HCT116 (cell line): ENCODE measurements around the gene ANTXR2. TPM values are rescaled to one million over a fixed set of nuclear protein-coding genes. Genes with fewer than 3 reads are reported as not detected.

Source experiments
- ATAC-seq: fragments of 200-7000 bp; cut with Tn5 transposase; 2 replicates; pipeline ENCODE4 v1.9.1; 2020; ENCODE audit warnings: mild to moderate bottlenecking, moderate library complexity
- BruUV-seq: library from RNA; stranded (reverse); fragments of 400-500 nt; replicated peaks from 2 replicates; lab custom pipeline; 2021; lab: Mats Ljungman, UMichigan
- CTCF ChIA-PET: fragments of 300-600 bp; sonication (Branson Sonifier 250); formaldehyde crosslinking; loops from one replicate; lab custom pipeline; 2021; ENCODE audit warnings: antibody characterized with exemption; lab: Charles Lee
- POLR2A ChIA-PET: fragments of 300-600, 350-600 bp; sonication (Branson Sonifier 250); formaldehyde crosslinking; loops from one replicate; lab custom pipeline; 2021; ENCODE audit warnings: antibody characterized with exemption; lab: Charles Lee
- RAD21 ChIA-PET, 2 experiments: fragments of 300-600 bp; sonication (Branson Sonifier 250); formaldehyde crosslinking; loops; one replicate each; lab custom pipeline; 2023; ENCODE audit warnings: low total read pairs in 2 of 2; ENCODE audit not compliant: uncharacterized antibody in 2 of 2, unreplicated experiment in 2 of 2, low non-redundant PET in 1 of 2; lab: Charles Lee
- DNase-seq: peaks from one replicate; pipeline ENCODE4 v3.0.0-alpha.2; 2010; ENCODE audit warnings: low read depth, low spot score
- H2AFZ ChIP-seq: fragments of 200-600 bp; shearing (Covaris generic), sonication (generic); 2 replicates; pipeline ENCODE4 v1.6.1; 2017; ENCODE audit warnings: low read depth, mixed run types, mixed read lengths, antibody characterized with exemption, low read length; ENCODE audit not compliant: poor library complexity, severe bottlenecking
- H3K27ac ChIP-seq: 2 replicates; pipeline ENCODE4 v1.5.1; 2012; ENCODE audit warnings: low read depth, low read length
- H3K27me3 ChIP-seq: fragments of 200-600 bp; sonication (generic); 2 replicates; pipeline ENCODE4 v1.6.1; 2016; ENCODE audit warnings: mixed run types, low read length, mixed read lengths; ENCODE audit not compliant: insufficient read depth
- H3K36me3 ChIP-seq, 2 experiments: fragments of 200-500 bp in 1 of 2; fragments of 200-600 bp in 1 of 2; sonication (Bioruptor generic) in 1 of 2; sonication (generic) in 1 of 2; 2 replicates each; pipeline versions ENCODE4 v1.5.1 to v1.6.1; 2014 to 2016; ENCODE audit warnings: low read length in 2 of 2, inconsistent platforms in 1 of 2, mixed read lengths in 1 of 2, mixed run types in 1 of 2; ENCODE audit not compliant: insufficient read depth in 2 of 2, control insufficient read depth in 1 of 2
- H3K4me1 ChIP-seq, 2 experiments: fragments of 200-600 bp in 1 of 2; sonication (generic) in 1 of 2; 2 replicates each; pipeline versions ENCODE4 v1.5.1 to v1.6.1; 2012 to 2017; ENCODE audit warnings: low read length in 2 of 2, inconsistent platforms in 1 of 2, mild to moderate bottlenecking in 1 of 2, mixed read lengths in 1 of 2, mixed run types in 1 of 2, moderate library complexity in 1 of 2; ENCODE audit not compliant: insufficient read depth in 2 of 2, control insufficient read depth in 1 of 2
- H3K4me2 ChIP-seq: fragments of 200-600 bp; sonication (generic); 2 replicates; pipeline ENCODE4 v1.6.1; 2017; ENCODE audit warnings: mixed run types, low read length, mixed read lengths
- H3K4me3 ChIP-seq, 2 experiments: fragments of 200-600 bp in 1 of 2; sonication (generic) in 1 of 2; replicated peaks in 1 of 2; 2 replicates each; pipeline ENCODE4 v1.5.1; 2011 to 2016; ENCODE audit warnings: low read length in 2 of 2, control low read depth in 1 of 2, low read depth in 1 of 2, mild to moderate bottlenecking in 1 of 2, mixed read lengths in 1 of 2, mixed run types in 1 of 2
- H3K79me2 ChIP-seq: fragments of 200-600 bp; sonication (generic); 2 replicates; pipeline ENCODE4 v1.6.1; 2017; ENCODE audit warnings: mild to moderate bottlenecking, mixed run types, low read length, moderate library complexity, mixed read lengths; ENCODE audit not compliant: insufficient read depth
- H3K9ac ChIP-seq: fragments of 200-600 bp; sonication (generic); 2 replicates; pipeline ENCODE4 v1.6.1; 2016; ENCODE audit warnings: low read length, mixed read lengths
- H3K9me2 ChIP-seq: fragments of 200-600 bp; sonication (generic), shearing (Covaris generic); 2 replicates; pipeline ENCODE4 v1.6.1; 2017; ENCODE audit warnings: mixed run types, mild to moderate bottlenecking, moderate library complexity; ENCODE audit not compliant: insufficient read depth
- H3K9me3 ChIP-seq, 2 experiments: fragments of 200-500 bp in 1 of 2; fragments of 200-600 bp in 1 of 2; sonication (Bioruptor generic) in 1 of 2; sonication (generic) in 1 of 2; 2 replicates each; pipeline ENCODE4 v1.6.1; 2014 to 2017; ENCODE audit warnings: low read length in 2 of 2, mixed read lengths in 2 of 2, inconsistent platforms in 1 of 2, low read depth in 1 of 2, mild to moderate bottlenecking in 1 of 2, mixed run types in 1 of 2, moderate library complexity in 1 of 2; ENCODE audit not compliant: control insufficient read depth in 1 of 2, insufficient read depth in 1 of 2
- H4K20me1 ChIP-seq: fragments of 200-600 bp; sonication (generic), shearing (Covaris generic); 2 replicates; pipeline ENCODE4 v1.6.1; 2017; ENCODE audit warnings: mixed run types, mild to moderate bottlenecking, moderate library complexity; ENCODE audit not compliant: insufficient read depth
- CBX3 ChIP-seq: IDR thresholded peaks from 2 replicates; pipeline ENCODE4 v1.6.1; 2012; ENCODE audit warnings: low read depth
- CEBPB ChIP-seq: IDR thresholded peaks from 2 replicates; pipeline ENCODE4 v1.6.1; 2012; ENCODE audit warnings: low read depth
- EGR1 ChIP-seq: IDR thresholded peaks from 2 replicates; pipeline ENCODE4 v1.6.1; 2012; ENCODE audit warnings: low read depth
- ELF1 ChIP-seq: IDR thresholded peaks from 2 replicates; pipeline ENCODE4 v1.6.1; 2012; ENCODE audit warnings: low read depth, borderline replicate concordance
- EZH2 ChIP-seq: fragments of 200-600 bp; sonication (generic); IDR thresholded peaks from 2 replicates; pipeline ENCODE4 v1.6.1; 2017; ENCODE audit warnings: antibody characterized with exemption, mixed run types
- EZH2phosphoT487 ChIP-seq: fragments of 200-600 bp; IDR thresholded peaks from 2 replicates; pipeline ENCODE4 v1.6.1; 2018; ENCODE audit warnings: antibody characterized with exemption, borderline replicate concordance
- FOSL1 ChIP-seq: IDR thresholded peaks from 2 replicates; pipeline ENCODE4 v1.6.1; 2012; ENCODE audit warnings: low read depth
- POLR2A ChIP-seq: IDR thresholded peaks from 2 replicates; pipeline ENCODE4 v1.7.0; 2011; ENCODE audit warnings: borderline replicate concordance; ENCODE audit not compliant: insufficient read depth, insufficient read length; ENCODE audit errors: extremely low read depth
- SP1 ChIP-seq: IDR thresholded peaks from 2 replicates; pipeline ENCODE4 v1.6.1; 2012; ENCODE audit warnings: low read depth
- YY1 ChIP-seq: IDR thresholded peaks from 2 replicates; pipeline ENCODE4 v1.6.1; 2011; ENCODE audit warnings: low read length, low read depth, moderate library complexity, mild to moderate bottlenecking; ENCODE audit not compliant: insufficient replicate concordance; ENCODE audit errors: extremely low read depth
- ZFX ChIP-seq: fragments of 450-650 bp; IDR thresholded peaks from 2 replicates; pipeline ENCODE4 v1.6.1; 2017
- intact Hi-C: fragments of 100-400 bp; cut with micrococcal nuclease; formaldehyde crosslinking; loops from 2 replicates; pipeline ENCODE4 v1.10.0; 2022
- total RNA-seq: library from RNA; stranded (reverse); gene quantifications from one replicate; pipeline ENCODE4 v1.2.1, GENCODE V29; 2021; ENCODE audit not compliant: unreplicated experiment
- TF ChIP-seq, protein P1 (sequence below), 3 experiments: fragments of 200-600 bp in 1 of 3; sonication (generic) in 1 of 3; IDR thresholded peaks in 2 of 3; conservative IDR thresholded peaks in 1 of 3; 2 replicates each; pipeline ENCODE4 v1.5.1; 2012 to 2017; ENCODE audit warnings: low read depth in 2 of 3, low read length in 2 of 3, antibody characterized with exemption in 1 of 3, borderline replicate concordance in 1 of 3, control low read depth in 1 of 3, mild to moderate bottlenecking in 1 of 3, mixed read lengths in 1 of 3, mixed run types in 1 of 3, moderate library complexity in 1 of 3; ENCODE audit not compliant: insufficient read depth in 1 of 3
- TF ChIP-seq, protein P2 (sequence below): IDR thresholded peaks from 2 replicates; pipeline ENCODE4 v1.6.1; 2012
- TF ChIP-seq, protein P3 (sequence below): IDR thresholded peaks from 2 replicates; pipeline ENCODE4 v1.6.1; 2012; ENCODE audit warnings: low read depth

Gene ANTXR2
- total RNA-seq, 1 experiment from 2014 or later, result 6.3 TPM

DNA sequence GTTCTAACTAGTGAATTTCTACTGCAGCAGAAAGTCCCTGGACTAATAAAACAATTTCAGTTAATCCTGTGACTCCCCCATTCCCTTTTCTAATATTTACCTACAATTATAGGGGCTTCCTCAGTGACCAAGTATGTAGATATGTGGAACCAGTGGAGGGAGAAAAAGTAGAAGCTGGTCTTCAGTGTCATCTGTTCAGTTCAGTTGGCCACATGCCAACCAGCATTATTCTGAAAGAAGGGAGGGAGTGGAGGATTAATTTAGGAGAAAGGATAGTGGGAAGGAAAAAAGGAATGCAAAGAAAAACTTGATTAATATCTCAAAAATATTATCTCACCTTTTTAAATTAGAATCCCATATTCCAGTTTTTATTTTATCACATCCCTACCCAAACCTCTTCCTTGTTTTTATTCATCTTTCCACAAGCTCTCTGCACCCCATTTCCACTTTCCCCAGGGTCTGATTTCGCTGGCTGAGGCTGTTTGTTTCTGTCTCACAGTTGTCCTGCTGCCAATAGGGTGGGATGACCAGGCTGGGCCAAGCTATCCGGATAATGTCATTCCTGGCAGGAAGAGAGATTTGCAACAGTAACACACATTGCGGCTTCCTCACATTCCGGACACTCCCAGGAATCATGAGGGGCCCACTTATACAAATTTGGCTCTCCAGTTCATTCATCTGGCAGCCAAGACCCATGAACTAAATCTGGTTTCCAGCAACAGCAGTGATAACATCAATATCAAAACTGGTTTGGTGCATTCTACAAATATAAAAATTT is 24.6 kb upstream of the ANTXR2 start:
- Histone ChIP-seq H3K4me3 (no peak overlapping the region), H3K9ac (no peak overlapping the region), H3K79me2 (no peaks in the 10 kb centered on the region), H3K27me3 (no peaks in the 10 kb centered on the region), H3K36me3 (no peaks in the 10 kb centered on the region), H3K4me2 (no peak overlapping the region), H4K20me1 (no peaks in the 10 kb centered on the region), H3K9me3 (no peaks in the 10 kb centered on the region), H3K9me2 (no peaks in the 10 kb centered on the region), H3K27ac (no peak overlapping the region), H3K4me1 (no peaks in the 10 kb centered on the region; a peak in 1 of 4 replicates), H2AFZ (no peak overlapping the region)
- no peak for ATAC-seq
- DNase-seq, result no peak
- TF ChIP-seq FOSL1 (no peak), EGR1 (no peak), CBX3 (no peak), SP1 (no peak), POLR2A (no peak), YY1 (no peak), EZH2 (no peak), ZFX (no peak), ELF1 (no peak), EZH2phosphoT487 (no peak), CEBPB (no peak)
- TF ChIP-seq, protein P1, sequence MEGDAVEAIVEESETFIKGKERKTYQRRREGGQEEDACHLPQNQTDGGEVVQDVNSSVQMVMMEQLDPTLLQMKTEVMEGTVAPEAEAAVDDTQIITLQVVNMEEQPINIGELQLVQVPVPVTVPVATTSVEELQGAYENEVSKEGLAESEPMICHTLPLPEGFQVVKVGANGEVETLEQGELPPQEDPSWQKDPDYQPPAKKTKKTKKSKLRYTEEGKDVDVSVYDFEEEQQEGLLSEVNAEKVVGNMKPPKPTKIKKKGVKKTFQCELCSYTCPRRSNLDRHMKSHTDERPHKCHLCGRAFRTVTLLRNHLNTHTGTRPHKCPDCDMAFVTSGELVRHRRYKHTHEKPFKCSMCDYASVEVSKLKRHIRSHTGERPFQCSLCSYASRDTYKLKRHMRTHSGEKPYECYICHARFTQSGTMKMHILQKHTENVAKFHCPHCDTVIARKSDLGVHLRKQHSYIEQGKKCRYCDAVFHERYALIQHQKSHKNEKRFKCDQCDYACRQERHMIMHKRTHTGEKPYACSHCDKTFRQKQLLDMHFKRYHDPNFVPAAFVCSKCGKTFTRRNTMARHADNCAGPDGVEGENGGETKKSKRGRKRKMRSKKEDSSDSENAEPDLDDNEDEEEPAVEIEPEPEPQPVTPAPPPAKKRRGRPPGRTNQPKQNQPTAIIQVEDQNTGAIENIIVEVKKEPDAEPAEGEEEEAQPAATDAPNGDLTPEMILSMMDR (IDR thresholded peaks at IDR 0.05 in 2 of 3, conservative IDR thresholded peaks at IDR 0.05 in 1 of 3; ENCODE audit: borderline replicate concordance in 1 of 3, insufficient read depth in 1 of 3, low read depth in 2 of 3, low read length in 2 of 3), result no peak
- TF ChIP-seq, protein P2, sequence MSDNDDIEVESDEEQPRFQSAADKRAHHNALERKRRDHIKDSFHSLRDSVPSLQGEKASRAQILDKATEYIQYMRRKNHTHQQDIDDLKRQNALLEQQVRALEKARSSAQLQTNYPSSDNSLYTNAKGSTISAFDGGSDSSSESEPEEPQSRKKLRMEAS, result no peak
- TF ChIP-seq, protein P3, sequence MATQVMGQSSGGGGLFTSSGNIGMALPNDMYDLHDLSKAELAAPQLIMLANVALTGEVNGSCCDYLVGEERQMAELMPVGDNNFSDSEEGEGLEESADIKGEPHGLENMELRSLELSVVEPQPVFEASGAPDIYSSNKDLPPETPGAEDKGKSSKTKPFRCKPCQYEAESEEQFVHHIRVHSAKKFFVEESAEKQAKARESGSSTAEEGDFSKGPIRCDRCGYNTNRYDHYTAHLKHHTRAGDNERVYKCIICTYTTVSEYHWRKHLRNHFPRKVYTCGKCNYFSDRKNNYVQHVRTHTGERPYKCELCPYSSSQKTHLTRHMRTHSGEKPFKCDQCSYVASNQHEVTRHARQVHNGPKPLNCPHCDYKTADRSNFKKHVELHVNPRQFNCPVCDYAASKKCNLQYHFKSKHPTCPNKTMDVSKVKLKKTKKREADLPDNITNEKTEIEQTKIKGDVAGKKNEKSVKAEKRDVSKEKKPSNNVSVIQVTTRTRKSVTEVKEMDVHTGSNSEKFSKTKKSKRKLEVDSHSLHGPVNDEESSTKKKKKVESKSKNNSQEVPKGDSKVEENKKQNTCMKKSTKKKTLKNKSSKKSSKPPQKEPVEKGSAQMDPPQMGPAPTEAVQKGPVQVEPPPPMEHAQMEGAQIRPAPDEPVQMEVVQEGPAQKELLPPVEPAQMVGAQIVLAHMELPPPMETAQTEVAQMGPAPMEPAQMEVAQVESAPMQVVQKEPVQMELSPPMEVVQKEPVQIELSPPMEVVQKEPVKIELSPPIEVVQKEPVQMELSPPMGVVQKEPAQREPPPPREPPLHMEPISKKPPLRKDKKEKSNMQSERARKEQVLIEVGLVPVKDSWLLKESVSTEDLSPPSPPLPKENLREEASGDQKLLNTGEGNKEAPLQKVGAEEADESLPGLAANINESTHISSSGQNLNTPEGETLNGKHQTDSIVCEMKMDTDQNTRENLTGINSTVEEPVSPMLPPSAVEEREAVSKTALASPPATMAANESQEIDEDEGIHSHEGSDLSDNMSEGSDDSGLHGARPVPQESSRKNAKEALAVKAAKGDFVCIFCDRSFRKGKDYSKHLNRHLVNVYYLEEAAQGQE, result no peak
- ChIA-PET CTCF (no interaction called here), POLR2A (no interaction called here), RAD21 (no interaction called here)
- BruUV-seq, result no TSS peak
- intact Hi-C loops, result no loop called here
